Adrenal gland (tissue), 5 donors: ENCODE data around the gene OTOP1.

Source experiments
- POLR2A ChIP-seq, 2 donors: fragments of 450-650 bp; IDR thresholded peaks; one replicate each; pipeline ENCODE4 v1.6.1; 2017; ENCODE audit warnings: antibody characterized with exemption in 2 of 2, mild to moderate bottlenecking in 2 of 2, moderate library complexity in 1 of 2
- TF ChIP-seq, protein P1 (sequence below), 6 experiments: fragments of 450-650 bp in 4 of 6; fragments of 200-600 bp in 2 of 6; sonication (generic) in 1 of 6; IDR thresholded peaks; 1 replicate in 5 of 6; 2 replicates in 1 of 6; pipeline versions ENCODE4 v1.5.1 to v1.8.0; 2016 to 2021; ENCODE audit warnings: antibody characterized with exemption in 6 of 6, mild to moderate bottlenecking in 2 of 6, moderate library complexity in 1 of 6
- donor health status: DM: no; HTN: no; CAD: no.

DNA sequence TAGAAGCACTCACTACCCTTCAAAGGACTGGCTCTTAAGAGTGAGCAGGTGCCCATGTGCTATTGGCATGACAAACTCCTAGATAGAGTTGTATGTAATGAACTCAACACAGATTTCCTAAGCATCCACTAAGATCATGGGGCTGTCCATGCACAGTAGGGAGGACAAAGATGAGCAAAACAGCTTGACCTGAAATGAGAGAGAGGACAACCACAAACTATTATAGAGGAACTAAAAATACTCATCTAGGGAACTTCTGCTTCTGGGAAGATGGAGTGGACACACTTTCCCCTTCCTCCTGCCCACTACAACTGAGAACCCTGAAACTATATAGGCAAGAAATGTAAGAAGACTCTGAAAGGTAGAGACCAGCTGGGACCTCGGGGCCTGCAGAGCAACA, 42.0 kb upstream of the OTOP1 start:
- TF ChIP-seq, protein P1, sequence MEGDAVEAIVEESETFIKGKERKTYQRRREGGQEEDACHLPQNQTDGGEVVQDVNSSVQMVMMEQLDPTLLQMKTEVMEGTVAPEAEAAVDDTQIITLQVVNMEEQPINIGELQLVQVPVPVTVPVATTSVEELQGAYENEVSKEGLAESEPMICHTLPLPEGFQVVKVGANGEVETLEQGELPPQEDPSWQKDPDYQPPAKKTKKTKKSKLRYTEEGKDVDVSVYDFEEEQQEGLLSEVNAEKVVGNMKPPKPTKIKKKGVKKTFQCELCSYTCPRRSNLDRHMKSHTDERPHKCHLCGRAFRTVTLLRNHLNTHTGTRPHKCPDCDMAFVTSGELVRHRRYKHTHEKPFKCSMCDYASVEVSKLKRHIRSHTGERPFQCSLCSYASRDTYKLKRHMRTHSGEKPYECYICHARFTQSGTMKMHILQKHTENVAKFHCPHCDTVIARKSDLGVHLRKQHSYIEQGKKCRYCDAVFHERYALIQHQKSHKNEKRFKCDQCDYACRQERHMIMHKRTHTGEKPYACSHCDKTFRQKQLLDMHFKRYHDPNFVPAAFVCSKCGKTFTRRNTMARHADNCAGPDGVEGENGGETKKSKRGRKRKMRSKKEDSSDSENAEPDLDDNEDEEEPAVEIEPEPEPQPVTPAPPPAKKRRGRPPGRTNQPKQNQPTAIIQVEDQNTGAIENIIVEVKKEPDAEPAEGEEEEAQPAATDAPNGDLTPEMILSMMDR (IDR thresholded peaks at IDR 0.05): no peak
- TF ChIP-seq POLR2A (IDR thresholded peaks at IDR 0.05): no peak
